RWPE2 (cell line): ENCODE results near the gene ASB15.
A peak's percentile ranks its signal among the peaks of the same experiment; 100 is the strongest.

Source experiments
- ATAC-seq: fragments of 200-7000 bp; cut with Tn5 transposase; 3 replicates; pipeline ENCODE4 v1.9.1; 2021; ENCODE audit warnings: low read depth
- DNase-seq: peaks from one replicate; pipeline ENCODE4 v3.0.0-alpha.2; 2020; ENCODE audit warnings: low spot score
- H3K27ac ChIP-seq: fragments of 450-650 bp; 2 replicates; pipeline ENCODE4 v1.5.1; 2017; ENCODE audit warnings: mild to moderate bottlenecking; ENCODE audit not compliant: poor library complexity, severe bottlenecking
- H3K27me3 ChIP-seq: fragments of 250-450 bp; sonication (Bioruptor Pico); 2 replicates; pipeline ENCODE4 v1.5.1; 2021; ENCODE audit warnings: mild to moderate bottlenecking, moderate library complexity; ENCODE audit not compliant: insufficient read depth, poor library complexity, severe bottlenecking
- H3K36me3 ChIP-seq: fragments of 250-450 bp; sonication (Bioruptor Pico); 2 replicates; pipeline ENCODE4 v1.5.1; 2020; ENCODE audit warnings: low read depth, mild to moderate bottlenecking, moderate library complexity
- H3K4me1 ChIP-seq: fragments of 250-450 bp; sonication (Bioruptor Pico); 2 replicates; pipeline ENCODE4 v1.5.1; 2021; ENCODE audit warnings: mild to moderate bottlenecking, moderate library complexity; ENCODE audit not compliant: insufficient read depth, poor library complexity, severe bottlenecking
- H3K4me3 ChIP-seq: fragments of 250-450 bp; sonication (Bioruptor Pico); 2 replicates; pipeline ENCODE4 v1.5.1; 2021; ENCODE audit warnings: mild to moderate bottlenecking, moderate library complexity; ENCODE audit not compliant: severe bottlenecking
- H3K9me3 ChIP-seq: fragments of 250-450 bp; sonication (Bioruptor Pico); 2 replicates; pipeline ENCODE4 v1.5.1; 2021; ENCODE audit warnings: mild to moderate bottlenecking, moderate library complexity; ENCODE audit not compliant: severe bottlenecking
- CTCF ChIP-seq: fragments of 450-650 bp; IDR thresholded peaks from one replicate; pipeline ENCODE4 v1.5.1; 2017; ENCODE audit warnings: mild to moderate bottlenecking, moderate library complexity; ENCODE audit not compliant: poor library complexity, severe bottlenecking

Gene ASB15

GRCh38 chr7:123662755-123663154 lies 61.1 kb downstream of the ASB15 start:
- no peak overlapping the region for H3K27ac ChIP-seq
- H3K27me3 ChIP-seq = no peaks in the 10 kb centered on the region
- no peaks in the 10 kb centered on the region for H3K9me3 ChIP-seq
- no peak for DNase-seq
- TF ChIP-seq CTCF = no peak
- no peaks in the 10 kb centered on the region for H3K4me1 ChIP-seq
- H3K4me3 ChIP-seq = no peak overlapping the region
- ATAC-seq = no peak
- no peaks in the 10 kb centered on the region for H3K36me3 ChIP-seq

GRCh38 chr7:123663200-123663599 lies 61.6 kb downstream of the ASB15 start:
- TF ChIP-seq CTCF = no peak
- DNase-seq = no peak
- no peak overlapping the region for H3K27ac ChIP-seq
- no peaks in the 10 kb centered on the region for H3K4me1 ChIP-seq
- H3K9me3 ChIP-seq = no peaks in the 10 kb centered on the region
- no peak overlapping the region for H3K4me3 ChIP-seq
- H3K27me3 ChIP-seq = no peaks in the 10 kb centered on the region
- no peaks in the 10 kb centered on the region for H3K36me3 ChIP-seq
- no peak for ATAC-seq

DNA sequence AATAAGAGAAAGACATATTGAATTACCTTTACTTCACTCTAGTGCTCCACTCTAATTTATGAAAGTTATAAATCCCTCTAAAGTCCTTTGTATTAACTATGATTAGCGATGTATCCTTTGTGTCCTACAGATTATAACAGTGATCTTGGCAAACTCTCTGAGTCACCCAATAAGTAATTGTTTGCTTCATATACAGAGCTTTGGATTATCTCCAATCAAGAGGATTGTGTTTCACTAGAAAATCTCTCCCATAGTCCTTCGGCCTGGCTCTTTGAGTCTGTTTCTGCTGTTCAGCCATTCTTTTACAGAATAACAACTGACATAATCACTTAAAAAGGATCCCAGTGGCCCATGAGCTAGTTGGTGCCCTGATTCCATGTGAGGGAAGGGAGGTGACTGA lies 63.5 kb downstream of the ASB15 start:
- DNase-seq (no peak), ATAC-seq (peak; percentile 32; the same call in 1 of the 3 replicates)
- Histone ChIP-seq H3K4me3 (no peak overlapping the region), H3K27ac (no peak overlapping the region), H3K9me3 (no peaks in the 10 kb centered on the region), H3K27me3 (no peaks in the 10 kb centered on the region), H3K4me1 (no peaks in the 10 kb centered on the region), H3K36me3 (no peaks in the 10 kb centered on the region)
- no peak for TF ChIP-seq CTCF

GRCh38 chr7:123665896-123666295 lies 64.3 kb downstream of the ASB15 start:
- H3K9me3 ChIP-seq = no peaks in the 10 kb centered on the region
- no peaks in the 10 kb centered on the region for H3K36me3 ChIP-seq
- TF ChIP-seq CTCF = no peak
- ATAC-seq (no peak), DNase-seq (no peak)
- no peaks in the 10 kb centered on the region for H3K27me3 ChIP-seq
- H3K4me1 ChIP-seq = no peaks in the 10 kb centered on the region
- H3K4me3 ChIP-seq = no peak overlapping the region
- no peak overlapping the region for H3K27ac ChIP-seq

- H3K27me3 ChIP-seq = no peaks in the 10 kb centered on the region
- H3K36me3 ChIP-seq = no peaks in the 10 kb centered on the region
- DNase-seq = no peak
- peak; percentile 65 for ATAC-seq
- no peaks in the 10 kb centered on the region for H3K4me1 ChIP-seq
- H3K9me3 ChIP-seq = no peaks in the 10 kb centered on the region
- no peak overlapping the region for H3K27ac ChIP-seq
- no peak overlapping the region for H3K4me3 ChIP-seq
- TF ChIP-seq CTCF = no peak
Measured at GRCh38 chr7:123666492-123666891, 64.9 kb downstream of the ASB15 start.
